SK-N-SH treated with all-trans-retinoic acid at 6 μM for 48 hours (cell line): ENCODE measurements around the gene ZNF534.

Experiments used
- ATAC-seq: fragments of 200-7000 bp; cut with Tn5 transposase; 3 replicates; pipeline ENCODE4 v1.9.1; 2020; ENCODE audit warnings: mild to moderate bottlenecking, moderate library complexity
- ARNTL ChIP-seq: fragments of 450-650 bp; formaldehyde crosslinking; IDR thresholded peaks from 2 replicates; pipeline ENCODE4 v1.5.0; 2020; ENCODE audit warnings: low read depth, mild to moderate bottlenecking, moderate library complexity, borderline replicate concordance
- BACH2 ChIP-seq: fragments of 250-450 bp; sonication (Bioruptor Pico); IDR thresholded peaks from 2 replicates; pipeline ENCODE4 v1.9.0; 2021; ENCODE audit warnings: mild to moderate bottlenecking, borderline replicate concordance
- CSDC2 ChIP-seq: fragments of 250-450 bp; sonication (Bioruptor Pico); IDR thresholded peaks from 2 replicates; pipeline ENCODE4 v1.5.0; 2020; ENCODE audit warnings: mild to moderate bottlenecking, moderate library complexity
- ESRRG ChIP-seq: fragments of 250-450 bp; sonication (Bioruptor Pico); IDR thresholded peaks from 2 replicates; pipeline ENCODE4 v1.6.1; 2021; ENCODE audit warnings: mild to moderate bottlenecking
- GLIS3 ChIP-seq: fragments of 250-450 bp; sonication (Bioruptor Pico); IDR thresholded peaks from 2 replicates; pipeline ENCODE4 v1.5.0; 2020; ENCODE audit warnings: mild to moderate bottlenecking, moderate library complexity
- OSR1 ChIP-seq: fragments of 250-450 bp; sonication (Bioruptor Pico); IDR thresholded peaks from 2 replicates; pipeline ENCODE4 v1.8.0; 2022; ENCODE audit warnings: moderate library complexity, mild to moderate bottlenecking, inconsistent platforms
- PATZ1 ChIP-seq: fragments of 250-450 bp; sonication (Bioruptor Pico); IDR thresholded peaks from 2 replicates; pipeline ENCODE4 v1.8.0; 2020; ENCODE audit warnings: mild to moderate bottlenecking, moderate library complexity, borderline replicate concordance
- PPARA ChIP-seq: fragments of 250-450 bp; sonication (Bioruptor Pico); IDR thresholded peaks from 2 replicates; pipeline ENCODE4 v1.5.0; 2020; ENCODE audit warnings: mild to moderate bottlenecking, borderline replicate concordance
- RARB ChIP-seq: fragments of 250-450 bp; sonication (Bioruptor Pico); IDR thresholded peaks from 2 replicates; pipeline ENCODE4 v1.8.0; 2021; ENCODE audit warnings: mild to moderate bottlenecking, moderate library complexity
- SNAI2 ChIP-seq: fragments of 250-450 bp; sonication (Bioruptor Pico); IDR thresholded peaks from 2 replicates; pipeline ENCODE4 v1.5.0; 2020; ENCODE audit warnings: mild to moderate bottlenecking, moderate library complexity
- TCF4 ChIP-seq: fragments of 250-450 bp; sonication (Bioruptor Pico); IDR thresholded peaks from 2 replicates; pipeline ENCODE4 v1.8.0; 2021; ENCODE audit warnings: mild to moderate bottlenecking, moderate library complexity, borderline replicate concordance
- TOX ChIP-seq: fragments of 250-450 bp; sonication (Bioruptor Pico); IDR thresholded peaks from 2 replicates; pipeline ENCODE4 v1.8.0; 2021; ENCODE audit warnings: mild to moderate bottlenecking, moderate library complexity, borderline replicate concordance
- ZC3H10 ChIP-seq: fragments of 250-450 bp; sonication (Bioruptor Pico); IDR thresholded peaks from 2 replicates; pipeline ENCODE4 v1.5.1; 2021; ENCODE audit warnings: mild to moderate bottlenecking, moderate library complexity
- ZFP30 ChIP-seq: fragments of 450-650 bp; formaldehyde crosslinking; IDR thresholded peaks from 2 replicates; pipeline ENCODE4 v1.5.0; 2022; ENCODE audit warnings: mild to moderate bottlenecking, moderate library complexity
- ZNF565 ChIP-seq: fragments of 450-650 bp; formaldehyde crosslinking; conservative IDR thresholded peaks from 2 replicates; pipeline ENCODE4 v1.5.0; 2020; ENCODE audit warnings: low read depth, mild to moderate bottlenecking, moderate library complexity
- ZNF70 ChIP-seq: fragments of 450-650 bp; formaldehyde crosslinking; IDR thresholded peaks from 2 replicates; pipeline ENCODE4 v1.5.0; 2020; ENCODE audit warnings: mild to moderate bottlenecking, moderate library complexity
- TF ChIP-seq, protein P1 (sequence below): fragments of 250-450 bp; sonication (Bioruptor Pico); IDR thresholded peaks from 2 replicates; pipeline ENCODE4 v1.5.1; 2020; ENCODE audit warnings: low read depth, mild to moderate bottlenecking, moderate library complexity
- TF ChIP-seq, protein P2 (sequence below): fragments of 250-450 bp; sonication (Bioruptor Pico); IDR thresholded peaks from 2 replicates; pipeline ENCODE4 v1.5.0; 2020; ENCODE audit warnings: mild to moderate bottlenecking, moderate library complexity
- TF ChIP-seq, protein P3 (sequence below): fragments of 250-450 bp; sonication (Bioruptor Pico); IDR thresholded peaks from 2 replicates; pipeline ENCODE4 v1.8.0; 2021; ENCODE audit warnings: low read depth, mild to moderate bottlenecking, moderate library complexity, borderline replicate concordance

Gene ZNF534

DNA sequence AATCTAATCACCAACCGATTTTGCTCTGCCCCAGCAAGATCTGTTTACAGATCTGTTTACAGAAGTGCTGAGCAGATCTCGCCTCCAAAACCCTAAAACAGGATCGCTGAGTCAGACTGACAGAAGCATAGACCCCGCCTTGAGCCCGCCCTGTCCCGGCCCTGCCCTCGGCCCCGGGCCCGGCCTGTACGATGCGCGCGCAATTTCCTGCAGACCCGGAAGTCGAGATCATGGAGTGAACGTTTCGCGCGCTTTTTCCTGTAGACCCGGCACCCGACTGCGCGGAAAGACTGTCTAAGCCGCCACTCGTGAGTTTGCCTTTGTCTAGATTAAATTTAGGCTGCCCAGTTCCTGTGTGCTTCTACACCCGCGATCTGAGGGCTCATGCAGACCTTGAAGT lies at the start of gene ZNF534:
Gene ZNF534 (plus strand): TSS at position 212 of the 400 bp plus-strand sequence. CDS start 2,327 bp downstream, outside the sequence.
- ATAC-seq = no peak
- TF ChIP-seq ZNF70 (CRISPR knock-in tag) (no peak), RARB (CRISPR knock-in tag) (no peak), SNAI2 (CRISPR knock-in tag) (no peak), ESRRG (no peak), ZNF565 (CRISPR knock-in tag) (no peak), TOX (CRISPR knock-in tag) (no peak), CSDC2 (no peak), ZFP30 (CRISPR knock-in tag) (no peak), PPARA (CRISPR knock-in tag) (no peak), BACH2 (no peak), ARNTL (CRISPR knock-in tag) (no peak), TCF4 (CRISPR knock-in tag) (no peak), GLIS3 (CRISPR knock-in tag) (no peak)
- TF ChIP-seq, protein P1, sequence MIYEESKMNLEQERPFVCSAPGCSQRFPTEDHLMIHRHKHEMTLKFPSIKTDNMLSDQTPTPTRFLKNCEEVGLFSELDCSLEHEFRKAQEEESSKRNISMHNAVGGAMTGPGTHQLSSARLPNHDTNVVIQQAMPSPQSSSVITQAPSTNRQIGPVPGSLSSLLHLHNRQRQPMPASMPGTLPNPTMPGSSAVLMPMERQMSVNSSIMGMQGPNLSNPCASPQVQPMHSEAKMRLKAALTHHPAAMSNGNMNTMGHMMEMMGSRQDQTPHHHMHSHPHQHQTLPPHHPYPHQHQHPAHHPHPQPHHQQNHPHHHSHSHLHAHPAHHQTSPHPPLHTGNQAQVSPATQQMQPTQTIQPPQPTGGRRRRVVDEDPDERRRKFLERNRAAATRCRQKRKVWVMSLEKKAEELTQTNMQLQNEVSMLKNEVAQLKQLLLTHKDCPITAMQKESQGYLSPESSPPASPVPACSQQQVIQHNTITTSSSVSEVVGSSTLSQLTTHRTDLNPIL = no peak
- TF ChIP-seq, protein P2, sequence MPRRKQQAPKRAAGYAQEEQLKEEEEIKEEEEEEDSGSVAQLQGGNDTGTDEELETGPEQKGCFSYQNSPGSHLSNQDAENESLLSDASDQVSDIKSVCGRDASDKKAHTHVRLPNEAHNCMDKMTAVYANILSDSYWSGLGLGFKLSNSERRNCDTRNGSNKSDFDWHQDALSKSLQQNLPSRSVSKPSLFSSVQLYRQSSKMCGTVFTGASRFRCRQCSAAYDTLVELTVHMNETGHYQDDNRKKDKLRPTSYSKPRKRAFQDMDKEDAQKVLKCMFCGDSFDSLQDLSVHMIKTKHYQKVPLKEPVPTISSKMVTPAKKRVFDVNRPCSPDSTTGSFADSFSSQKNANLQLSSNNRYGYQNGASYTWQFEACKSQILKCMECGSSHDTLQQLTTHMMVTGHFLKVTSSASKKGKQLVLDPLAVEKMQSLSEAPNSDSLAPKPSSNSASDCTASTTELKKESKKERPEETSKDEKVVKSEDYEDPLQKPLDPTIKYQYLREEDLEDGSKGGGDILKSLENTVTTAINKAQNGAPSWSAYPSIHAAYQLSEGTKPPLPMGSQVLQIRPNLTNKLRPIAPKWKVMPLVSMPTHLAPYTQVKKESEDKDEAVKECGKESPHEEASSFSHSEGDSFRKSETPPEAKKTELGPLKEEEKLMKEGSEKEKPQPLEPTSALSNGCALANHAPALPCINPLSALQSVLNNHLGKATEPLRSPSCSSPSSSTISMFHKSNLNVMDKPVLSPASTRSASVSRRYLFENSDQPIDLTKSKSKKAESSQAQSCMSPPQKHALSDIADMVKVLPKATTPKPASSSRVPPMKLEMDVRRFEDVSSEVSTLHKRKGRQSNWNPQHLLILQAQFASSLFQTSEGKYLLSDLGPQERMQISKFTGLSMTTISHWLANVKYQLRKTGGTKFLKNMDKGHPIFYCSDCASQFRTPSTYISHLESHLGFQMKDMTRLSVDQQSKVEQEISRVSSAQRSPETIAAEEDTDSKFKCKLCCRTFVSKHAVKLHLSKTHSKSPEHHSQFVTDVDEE (CRISPR knock-in tag) = no peak
- TF ChIP-seq, protein P3, sequence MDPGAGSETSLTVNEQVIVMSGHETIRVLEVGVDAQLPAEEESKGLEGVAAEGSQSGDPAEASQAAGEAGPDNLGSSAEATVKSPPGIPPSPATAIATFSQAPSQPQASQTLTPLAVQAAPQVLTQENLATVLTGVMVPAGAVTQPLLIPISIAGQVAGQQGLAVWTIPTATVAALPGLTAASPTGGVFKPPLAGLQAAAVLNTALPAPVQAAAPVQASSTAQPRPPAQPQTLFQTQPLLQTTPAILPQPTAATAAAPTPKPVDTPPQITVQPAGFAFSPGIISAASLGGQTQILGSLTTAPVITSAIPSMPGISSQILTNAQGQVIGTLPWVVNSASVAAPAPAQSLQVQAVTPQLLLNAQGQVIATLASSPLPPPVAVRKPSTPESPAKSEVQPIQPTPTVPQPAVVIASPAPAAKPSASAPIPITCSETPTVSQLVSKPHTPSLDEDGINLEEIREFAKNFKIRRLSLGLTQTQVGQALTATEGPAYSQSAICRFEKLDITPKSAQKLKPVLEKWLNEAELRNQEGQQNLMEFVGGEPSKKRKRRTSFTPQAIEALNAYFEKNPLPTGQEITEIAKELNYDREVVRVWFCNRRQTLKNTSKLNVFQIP = no peak

DNA sequence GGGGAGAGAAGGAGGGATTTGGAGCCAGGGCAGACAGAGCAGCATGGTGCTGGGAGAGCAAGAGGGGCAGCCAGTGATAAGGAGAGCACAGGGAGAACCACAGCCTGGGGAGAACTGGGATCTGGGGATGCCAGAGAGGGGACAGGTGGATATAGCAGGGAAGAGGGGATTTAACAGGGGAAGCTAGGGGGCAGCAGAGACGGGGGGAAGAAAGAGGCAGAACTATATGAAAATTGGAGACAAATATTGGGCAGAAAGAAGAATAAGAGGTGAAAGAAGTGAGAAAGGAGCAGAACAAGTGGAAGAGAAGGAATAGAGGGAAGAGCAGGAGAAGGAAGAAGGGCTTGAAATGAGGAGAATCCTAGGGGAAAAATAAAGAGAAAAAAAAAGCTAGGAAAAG lies 37.8 kb upstream of the ZNF534 start:
- ATAC-seq = no peak
- TF ChIP-seq, protein P1 = no peak
- TF ChIP-seq OSR1 (CRISPR knock-in tag) (no peak), PATZ1 (no peak), ZC3H10 (CRISPR knock-in tag) (no peak), ZNF565 (CRISPR knock-in tag) (no peak), CSDC2 (no peak), GLIS3 (CRISPR knock-in tag) (no peak)
- TF ChIP-seq, protein P2 (CRISPR knock-in tag) = no peak
